NCI-H187 (cell line): ENCODE measurements around the gene FOXP2.
A peak's percentile ranks its signal among the peaks of the same experiment; 100 is the strongest.

Source experiments
- DNase-seq, 2 experiments: peaks; one replicate each; lab custom pipeline; 2025; lab: John Stamatoyannopoulos, UW

FOXP2 gene

DNA sequence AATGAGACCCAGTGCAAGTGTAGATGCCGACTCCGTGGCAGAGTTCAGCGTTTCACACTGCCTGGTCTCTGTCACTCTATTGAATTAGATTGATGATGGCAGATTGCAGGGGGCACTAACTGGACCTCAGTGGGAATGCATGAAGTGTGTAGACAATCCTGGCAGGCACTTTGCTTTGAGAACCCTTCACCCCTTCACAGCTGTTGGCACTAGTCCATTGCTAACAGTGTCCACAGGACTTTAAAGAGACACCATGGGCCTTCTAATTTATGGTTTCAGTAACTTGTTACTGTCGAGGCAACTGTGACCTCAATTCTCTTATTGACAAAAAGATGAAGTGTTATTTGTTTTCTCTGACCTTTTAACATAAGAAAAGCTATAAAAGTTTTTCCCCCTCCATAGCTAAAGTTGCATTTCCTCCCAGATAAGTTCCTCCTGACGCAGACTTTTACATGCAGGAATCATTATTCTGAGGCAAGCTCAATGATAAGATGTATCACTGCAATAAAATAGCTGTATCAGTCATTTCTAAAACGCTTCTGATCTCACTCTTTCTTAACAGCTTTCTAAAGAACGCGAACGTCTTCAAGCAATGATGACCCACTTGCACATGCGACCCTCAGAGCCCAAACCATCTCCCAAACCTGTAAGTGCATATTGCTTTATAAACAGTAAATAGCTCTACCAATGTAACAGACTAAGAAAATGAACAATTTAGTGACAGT is 238.9 kb downstream of the FOXP2 start:
- DNase-seq: peak; percentile 57 to 83

DNA sequence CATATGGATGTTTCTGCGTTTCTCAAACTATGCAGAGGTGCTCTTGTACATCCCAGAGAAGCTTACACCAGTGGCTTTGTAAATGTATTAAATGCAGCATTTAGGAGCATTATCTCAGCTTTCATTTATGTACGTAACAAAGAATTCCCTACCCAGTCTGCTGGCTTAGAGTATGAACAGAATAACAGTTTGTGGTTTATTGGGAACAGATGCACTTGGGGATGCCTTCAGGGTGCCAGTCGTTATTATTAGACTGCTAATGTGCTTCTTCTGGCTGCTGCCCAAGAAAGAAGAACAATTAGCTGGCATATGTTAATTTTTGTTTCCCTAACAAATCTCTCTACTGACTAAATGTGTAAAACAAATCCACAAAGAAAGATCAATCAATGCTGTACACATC is 241.9 kb downstream of the FOXP2 start:
- no peak for DNase-seq

DNA sequence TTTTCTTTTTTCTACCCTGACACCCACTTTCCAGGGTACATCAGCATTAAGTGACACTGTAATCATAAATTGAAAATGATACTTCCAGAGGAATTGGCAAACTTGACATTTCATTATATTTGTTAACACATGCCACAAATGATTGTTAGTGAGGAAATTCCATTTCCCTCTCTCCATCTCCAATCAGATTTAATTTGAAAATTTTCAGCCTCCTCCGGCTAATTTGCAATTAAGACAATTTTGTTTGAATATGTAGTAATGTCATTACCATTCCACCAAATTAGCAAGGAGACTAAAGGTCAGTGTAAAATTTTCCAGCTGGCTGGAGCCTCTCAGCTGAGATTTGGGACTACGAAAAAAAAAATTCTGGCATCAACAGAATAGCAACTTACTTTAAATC is 242.7 kb downstream of the FOXP2 start:
- DNase-seq: no peak

DNA sequence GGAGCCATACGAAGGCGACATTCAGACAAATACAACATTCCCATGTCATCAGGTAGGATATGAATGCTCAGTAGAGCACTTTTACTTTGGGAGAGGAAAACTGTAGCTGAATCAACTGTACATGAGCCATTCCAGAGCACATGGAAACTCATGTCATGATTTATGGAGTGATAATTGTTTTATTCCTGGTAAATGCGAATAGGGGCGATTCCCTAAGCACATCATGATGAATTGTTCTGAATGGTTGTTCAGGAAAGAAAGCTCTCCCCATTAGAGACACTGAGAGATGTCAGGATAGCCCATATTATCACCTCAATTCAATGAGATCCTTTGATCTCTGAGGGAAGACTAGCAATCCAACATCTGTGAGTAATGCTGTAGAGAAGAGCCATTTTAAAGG is 243.6 kb downstream of the FOXP2 start:
- DNase-seq: peak in 1 of 2 experiments; percentile 59

DNA sequence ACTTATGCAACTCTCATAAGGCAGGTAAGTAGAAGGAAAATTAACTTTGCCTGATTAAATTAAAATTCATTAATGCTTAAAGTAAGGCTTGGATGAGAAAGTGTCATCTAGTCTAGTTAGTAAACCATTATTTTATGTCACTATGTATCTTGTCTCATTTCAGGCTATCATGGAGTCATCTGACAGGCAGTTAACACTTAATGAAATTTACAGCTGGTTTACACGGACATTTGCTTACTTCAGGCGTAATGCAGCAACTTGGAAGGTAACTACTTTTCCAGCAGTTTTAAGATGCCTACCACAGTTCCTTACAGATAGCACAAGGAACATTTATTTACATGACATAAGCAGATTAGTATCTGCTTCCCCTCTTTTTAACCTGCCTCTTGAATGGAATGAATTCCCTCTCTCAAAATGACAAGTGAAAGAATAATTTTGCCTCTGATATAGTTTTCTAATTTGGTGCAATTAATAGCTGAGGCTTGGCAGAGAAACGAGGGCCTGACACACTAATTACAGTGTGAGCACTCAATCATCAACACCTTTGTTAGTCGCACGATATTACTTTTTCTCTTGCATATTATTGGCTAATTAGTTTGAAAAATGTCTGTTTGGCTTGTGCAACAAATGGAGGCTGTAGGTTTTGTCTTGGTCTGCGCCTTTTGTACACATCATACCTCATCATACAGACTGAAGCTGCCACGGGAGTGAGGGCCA is 245.0 kb downstream of the FOXP2 start:
- peak in 1 of 2 experiments; percentile 93 for DNase-seq

DNA sequence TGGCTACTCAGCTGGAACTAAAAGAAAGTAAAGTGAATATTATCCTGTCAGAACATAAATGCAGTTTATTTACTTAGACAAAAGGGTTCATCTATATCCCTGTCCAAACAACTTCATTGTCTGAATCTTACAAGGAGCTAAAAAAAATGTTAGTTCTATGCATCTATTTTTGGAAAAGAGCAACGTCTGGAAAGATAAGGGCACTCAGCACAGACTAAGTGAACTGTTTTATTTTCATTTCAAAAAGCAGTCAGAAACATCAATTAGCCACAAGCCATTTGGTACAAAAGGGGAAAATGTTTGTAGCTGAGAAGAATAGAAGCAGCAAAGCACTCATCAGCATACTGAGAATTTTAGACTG is 245.5 kb downstream of the FOXP2 start:
- DNase-seq: peak; percentile 83 to 93

DNA sequence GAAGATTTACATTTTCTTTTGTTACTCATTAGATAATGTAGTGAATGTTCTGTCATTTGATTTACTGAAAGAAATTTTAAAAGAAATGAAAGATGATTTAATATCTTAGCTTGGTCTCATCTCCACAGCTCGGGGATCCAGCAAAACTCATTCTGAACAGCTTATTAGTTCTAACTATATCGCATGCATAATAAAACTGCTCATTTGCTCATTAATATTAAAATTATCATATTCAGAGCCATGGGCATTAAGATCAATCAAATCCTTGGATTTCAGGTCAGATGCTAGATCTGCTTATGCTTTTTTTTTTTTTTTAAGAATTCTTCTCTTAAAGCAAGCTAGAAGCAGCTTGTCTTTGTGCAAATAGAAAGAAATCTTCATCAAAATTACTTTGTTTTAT is 246.1 kb downstream of the FOXP2 start:
- DNase-seq: no peak

DNA sequence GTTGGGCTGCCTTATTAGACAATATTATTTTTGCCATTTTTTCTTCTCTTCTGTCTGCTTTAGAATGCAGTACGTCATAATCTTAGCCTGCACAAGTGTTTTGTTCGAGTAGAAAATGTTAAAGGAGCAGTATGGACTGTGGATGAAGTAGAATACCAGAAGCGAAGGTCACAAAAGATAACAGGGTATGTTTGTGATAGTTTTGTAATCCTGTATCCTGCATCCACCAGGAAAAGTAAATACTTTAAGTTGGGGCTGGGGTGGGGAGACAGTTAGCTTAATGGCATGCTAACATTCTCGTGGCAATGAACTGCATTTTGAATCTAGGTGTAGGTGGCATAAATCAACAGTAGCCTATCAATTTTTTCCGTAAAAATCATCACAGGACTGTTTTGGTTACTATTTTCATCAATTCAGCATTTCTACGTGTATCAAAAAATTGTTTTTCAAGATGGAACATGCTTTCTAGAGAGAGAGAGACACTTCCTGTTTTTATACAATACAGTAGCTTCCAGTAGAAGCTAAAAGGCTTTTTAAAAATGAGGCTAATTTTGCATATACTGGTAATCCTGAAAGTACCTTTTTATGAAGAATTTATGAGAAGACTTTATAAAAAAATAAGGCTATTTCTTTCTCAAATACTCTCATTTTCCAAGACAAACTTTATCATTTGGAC is 247.5 kb downstream of the FOXP2 start:
- DNase-seq: peak in 1 of 2 experiments; percentile 40

DNA sequence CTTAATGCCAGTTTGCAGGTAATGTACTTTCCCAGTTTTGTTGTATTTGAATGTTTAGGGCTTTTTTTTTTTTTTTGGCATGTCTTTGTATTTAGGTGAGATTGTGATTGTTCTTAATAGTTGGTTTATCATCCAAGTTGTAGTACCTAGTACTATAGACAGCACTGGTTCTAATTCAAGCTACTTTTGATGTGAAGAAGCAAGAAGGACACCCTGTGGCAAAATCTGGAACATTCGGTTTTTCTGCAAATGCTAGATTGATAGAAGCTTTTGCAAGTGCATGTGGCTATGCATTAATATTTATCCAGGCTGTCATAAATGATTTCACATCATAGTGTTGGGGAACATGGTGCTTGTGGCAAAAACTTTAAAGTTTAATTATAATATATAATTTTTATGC is 248.9 kb downstream of the FOXP2 start:
- peak; percentile 30 to 46 for DNase-seq

DNA sequence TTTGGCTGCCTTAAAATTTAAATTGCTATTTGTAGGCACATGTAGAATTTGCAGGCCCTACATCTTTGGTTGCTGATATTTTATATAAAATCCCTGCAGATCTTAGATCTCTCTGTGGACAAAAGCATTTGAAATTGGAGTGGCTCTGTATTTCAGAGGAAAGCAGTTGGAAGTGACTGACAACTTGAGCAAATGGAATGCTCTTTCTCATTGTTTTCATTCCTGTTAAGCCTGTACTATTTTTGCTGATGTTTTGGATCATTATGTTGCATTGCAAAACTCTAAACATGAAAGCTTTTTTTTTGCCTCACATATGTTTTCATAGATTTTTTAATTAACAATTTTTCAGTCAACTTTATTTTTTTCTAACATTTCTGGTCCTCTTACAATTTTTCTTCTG is 256.1 kb downstream of the FOXP2 start:
- DNase-seq: no peak

DNA sequence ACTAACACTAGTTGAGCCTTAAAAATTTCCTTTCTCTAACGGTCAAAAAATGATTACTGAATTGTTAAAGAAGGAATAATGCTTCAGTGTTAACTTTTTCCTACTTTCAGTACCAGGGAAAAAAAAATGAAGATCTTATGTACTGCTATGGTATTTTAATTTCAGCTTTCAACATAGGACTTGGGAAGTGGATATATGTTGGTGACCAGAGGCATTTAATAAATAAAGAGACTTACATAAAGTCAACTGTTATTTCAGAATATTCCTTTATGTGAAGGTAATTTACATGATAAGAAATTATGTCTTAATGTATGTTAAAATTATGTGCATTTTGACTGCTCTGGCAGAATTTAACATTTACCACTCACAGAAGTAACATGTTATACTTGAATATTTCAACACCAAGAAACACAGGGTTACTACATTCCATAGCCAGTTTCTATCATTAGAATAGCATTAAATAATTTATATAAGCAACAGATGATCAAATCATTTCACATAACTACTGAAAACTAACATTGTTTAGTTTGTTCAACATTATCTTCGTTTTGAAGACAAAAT is 257.0 kb downstream of the FOXP2 start:
- no peak for DNase-seq

DNA sequence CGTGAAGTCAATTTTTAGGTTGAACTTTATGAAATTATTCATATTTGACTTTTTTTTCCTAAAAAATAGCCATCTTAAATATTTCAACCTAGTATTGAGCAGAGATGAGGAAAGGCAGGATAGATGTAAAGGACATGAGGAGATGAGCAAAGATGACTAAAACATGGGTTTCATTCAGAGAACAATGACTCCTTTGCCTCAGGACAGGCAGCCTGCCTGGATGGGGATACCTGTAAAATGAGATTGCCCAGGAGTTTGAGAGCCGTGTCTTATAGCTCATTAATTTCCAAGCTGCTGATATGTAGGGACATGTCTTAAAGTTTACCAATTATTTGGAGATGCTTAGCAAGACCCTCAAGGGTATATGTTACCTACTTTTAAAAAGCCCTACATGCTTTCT is 263.5 kb downstream of the FOXP2 start:
- no peak for DNase-seq

DNA sequence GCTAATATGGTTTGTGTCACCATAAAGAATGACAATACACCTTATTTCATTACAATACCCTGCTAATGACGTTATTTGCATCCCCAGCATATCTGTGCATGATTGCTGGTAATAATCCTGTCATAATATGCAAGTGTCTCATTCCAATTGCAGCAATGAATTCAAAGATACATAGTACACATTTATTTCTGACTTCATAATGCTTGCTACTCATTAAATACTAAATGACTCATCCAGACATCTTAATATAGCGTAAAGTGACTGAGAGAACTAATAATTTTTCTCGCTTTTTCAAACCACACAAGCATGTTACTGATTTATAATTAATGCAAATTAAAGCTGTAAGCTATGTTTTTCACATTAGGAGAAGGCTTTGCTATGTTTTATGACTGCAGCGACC is 272.6 kb downstream of the FOXP2 start:
- no peak for DNase-seq

DNA sequence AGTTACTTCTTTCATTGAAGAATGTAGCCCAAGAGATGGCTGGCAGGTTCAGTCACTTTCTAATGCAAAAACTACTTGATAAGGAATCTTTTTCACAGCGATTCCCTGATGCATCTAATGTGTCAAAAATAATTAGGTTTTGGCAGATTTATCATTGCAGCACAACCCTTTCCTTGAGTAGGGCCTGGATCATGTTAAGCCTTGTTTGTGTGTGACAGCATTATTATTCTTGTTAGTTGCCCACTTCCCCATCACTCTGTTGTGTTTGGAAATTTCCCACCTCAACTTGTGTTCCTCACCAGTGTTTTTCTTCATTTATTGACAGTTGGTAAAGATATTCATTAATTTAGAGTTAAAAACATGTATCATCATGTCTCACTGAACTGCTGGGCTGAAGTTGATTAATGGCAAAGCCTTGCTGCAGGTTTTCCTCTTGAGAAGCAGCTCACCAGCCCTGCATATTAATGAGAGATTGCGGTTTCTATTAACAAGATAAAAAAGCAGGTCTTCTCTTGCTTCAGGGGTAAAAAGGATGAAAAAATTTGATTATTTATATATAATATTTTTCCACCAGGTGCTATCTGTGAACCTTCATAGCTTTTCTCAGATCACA is 273.9 kb downstream of the FOXP2 start:
- DNase-seq: no peak

DNA sequence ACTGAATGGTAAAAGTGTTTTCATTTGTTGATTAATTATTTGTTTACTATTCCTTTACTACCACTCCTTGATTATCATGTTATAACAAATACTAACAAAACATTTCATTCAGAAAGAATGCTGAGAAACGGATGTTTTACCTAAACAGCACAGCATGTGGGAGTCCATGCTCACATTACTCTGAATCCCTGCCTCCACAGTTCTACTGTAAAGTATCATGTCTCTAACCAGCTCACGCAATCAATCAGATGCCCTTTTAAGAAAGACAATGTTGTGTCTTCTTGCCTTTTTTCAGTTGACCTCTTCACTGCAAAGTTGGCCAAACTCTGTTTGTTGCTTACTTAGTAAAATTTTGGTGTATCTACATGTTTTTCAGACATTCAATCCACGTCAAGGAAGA is 274.8 kb downstream of the FOXP2 start:
- no peak for DNase-seq

DNA sequence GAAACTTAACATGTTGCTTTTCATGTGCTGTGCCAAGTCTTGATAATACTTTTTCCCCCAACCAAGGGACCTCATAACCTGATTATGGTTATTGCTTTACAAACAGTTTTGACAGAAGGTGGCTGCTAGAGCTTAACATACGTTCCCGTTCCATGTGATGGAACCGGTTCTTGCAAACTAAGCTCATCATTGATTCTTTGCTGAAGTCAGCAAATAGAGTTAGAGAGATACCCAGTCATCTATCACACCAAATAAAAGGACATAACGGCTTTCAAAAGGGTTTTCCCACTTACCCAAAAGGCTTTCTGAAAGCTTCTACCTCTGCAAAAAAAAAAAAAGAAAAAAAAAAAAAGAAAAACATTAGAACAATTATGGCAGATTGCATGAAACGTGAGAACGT is 277.0 kb downstream of the FOXP2 start:
- no peak for DNase-seq

DNA sequence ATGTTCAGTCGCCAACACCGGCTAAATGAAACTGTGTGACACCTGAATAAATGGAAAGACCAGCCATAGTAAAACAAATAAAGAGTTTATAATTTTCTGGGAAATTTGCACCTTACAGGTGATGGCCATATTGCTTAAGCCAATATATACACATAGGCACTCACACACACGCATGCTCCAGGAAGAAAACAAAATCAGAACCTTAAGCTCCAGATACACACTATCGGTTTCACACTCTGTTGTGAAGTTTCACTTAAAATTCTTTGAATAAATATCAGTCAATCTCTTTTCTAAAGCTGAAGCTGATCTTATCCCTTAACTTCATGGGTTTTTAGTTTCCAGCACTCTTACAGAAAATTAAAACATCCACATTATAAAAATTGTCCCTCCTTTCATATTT is 280.6 kb downstream of the FOXP2 start:
- no peak for DNase-seq

DNA sequence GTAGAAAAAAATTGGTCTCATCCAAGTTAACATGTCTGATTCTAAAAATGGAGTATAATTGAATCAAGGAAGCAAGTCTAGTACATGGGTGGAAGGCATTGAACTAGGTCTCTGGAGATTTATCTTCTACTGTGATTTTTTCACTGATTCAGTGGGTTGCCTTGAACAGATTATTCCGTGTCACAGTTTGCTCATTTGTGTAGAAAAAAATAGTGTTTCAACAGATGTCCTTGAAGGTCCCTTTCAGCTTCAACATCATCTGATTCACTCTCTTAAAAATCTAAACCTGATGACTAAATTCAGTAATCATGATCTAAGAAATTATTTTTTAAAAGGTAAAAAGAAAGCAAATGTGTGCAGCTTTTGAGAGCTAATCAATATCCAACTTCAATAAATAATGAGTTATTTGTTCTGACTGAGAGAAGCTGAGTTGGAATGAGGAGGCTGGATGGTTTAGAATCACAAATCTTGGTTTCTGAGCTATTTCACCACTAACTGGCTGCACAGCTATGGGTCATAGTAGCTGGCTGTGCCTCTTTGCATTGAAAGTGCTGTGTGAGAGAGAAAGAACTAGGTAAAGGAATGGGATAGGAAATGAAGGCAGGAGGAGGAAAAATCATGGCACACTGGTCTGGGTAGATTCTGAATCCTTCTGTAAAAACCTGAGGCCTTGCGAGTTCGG is 285.8 kb downstream of the FOXP2 start:
- no peak for DNase-seq

DNA sequence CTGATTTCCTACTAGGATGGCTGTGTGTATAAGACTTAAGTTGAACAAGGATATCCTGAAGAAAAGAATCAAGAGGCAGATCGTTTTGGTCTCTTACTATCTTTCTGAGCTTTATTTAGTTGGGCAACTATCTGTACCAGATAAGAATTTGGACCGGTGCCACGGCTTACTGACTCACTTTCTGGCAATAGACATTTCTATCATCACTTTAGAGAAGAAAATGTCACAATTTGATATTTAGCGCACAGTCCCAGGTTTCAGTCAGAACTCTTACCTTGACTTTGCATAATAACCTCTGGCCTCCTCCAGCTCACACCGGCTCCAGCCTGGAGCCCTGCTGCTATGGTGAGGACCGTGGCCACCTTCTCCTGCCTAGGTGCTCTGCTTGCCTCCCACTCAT is 289.1 kb downstream of the FOXP2 start:
- no peak for DNase-seq

DNA sequence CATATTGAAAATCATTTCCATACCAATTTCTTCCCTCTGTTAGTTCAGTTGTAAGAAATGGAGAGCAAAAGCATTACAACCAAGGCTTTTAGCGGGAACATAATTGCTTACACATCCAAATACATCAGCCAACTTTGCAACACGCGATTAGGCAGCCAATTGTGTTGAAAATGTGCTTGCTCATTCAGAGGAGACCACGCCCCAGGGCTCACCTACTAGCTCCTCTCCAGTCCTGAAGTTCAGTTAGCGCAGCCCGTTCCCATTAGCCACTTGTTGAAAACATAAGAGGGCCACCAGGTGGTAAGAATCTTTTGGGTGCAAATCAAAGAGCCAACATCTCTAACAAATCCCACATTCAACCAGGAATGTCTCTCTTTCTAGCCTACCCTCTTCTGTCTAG is 294.0 kb downstream of the FOXP2 start:
- DNase-seq: no peak

DNA sequence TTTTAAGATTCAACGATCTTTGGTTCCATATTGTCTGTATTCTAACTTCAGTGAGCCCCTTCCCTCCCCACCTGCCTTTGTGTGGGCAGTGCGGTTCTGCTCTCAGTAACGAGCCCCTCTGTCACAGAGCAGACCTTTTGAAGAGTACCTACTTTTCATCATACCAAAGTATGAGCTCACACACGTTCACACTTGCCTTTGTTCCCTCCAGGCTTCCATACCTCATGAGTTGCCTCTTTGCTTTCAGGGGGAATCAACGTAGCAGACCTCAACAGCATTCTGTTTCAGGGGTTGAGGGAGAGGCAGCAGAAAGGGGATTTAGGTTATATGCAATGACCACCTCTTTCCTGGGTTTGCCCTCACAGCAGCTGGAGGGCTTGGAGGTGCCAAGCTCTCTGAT is 295.9 kb downstream of the FOXP2 start:
- no peak for DNase-seq

DNA sequence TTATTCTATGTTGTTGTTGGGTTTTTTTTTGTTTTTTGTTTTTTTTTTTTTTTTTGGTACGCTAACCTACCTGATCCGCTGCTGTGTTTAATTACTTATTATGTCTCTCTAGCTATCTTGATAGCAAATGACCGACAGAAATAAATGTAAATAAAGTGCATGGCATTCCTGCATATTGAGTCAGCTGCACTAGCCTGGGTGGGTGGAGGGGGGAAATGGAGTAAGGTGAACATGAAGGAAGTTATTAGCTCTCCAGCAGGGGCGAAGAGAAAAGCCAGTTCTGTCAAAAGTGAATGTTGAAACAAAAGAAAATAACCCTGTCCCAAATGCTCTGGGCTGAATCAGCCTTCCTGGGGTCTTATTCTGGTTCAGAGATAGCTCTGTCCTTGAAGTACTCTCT is 296.6 kb downstream of the FOXP2 start:
- no peak for DNase-seq
